ENCODE data around the gene BTBD9. TPM values are rescaled to one million over a fixed set of nuclear protein-coding genes. Genes with fewer than 3 reads are reported as not detected.

The BTBD9 gene
- total and polyA plus RNA-seq, 9 of the 15 experiments (the other 6 are each of a cell fraction or from before 2014, with no cell fraction given) = 0.08 to 1.6 (median 0.58) TPM

GRCh38 chr6:38673397-38674165, 33.9 kb upstream of the BTBD9 start (continued):
- 0 out of 2 replicates have a peak, but pooled peaks have one; percentile 21 for TF ChIP-seq ATF7 (IDR thresholded peaks at IDR 0.05)
- TF ChIP-seq ESRRA (IDR thresholded peaks at IDR 0.05; ENCODE audit: borderline replicate concordance, low read depth) = peak; percentile 30; the same call in 1 of the 2 replicates
- peak in 1 of 2 experiments; percentile 88; a peak in 1 of 4 replicates for TF ChIP-seq SRF (CRISPR knock-in tag; IDR thresholded peaks at IDR 0.05)
- TF ChIP-seq GATA2 (CRISPR knock-in tag; IDR thresholded peaks at IDR 0.05) = peak; percentile 62
- TF ChIP-seq POLR2AphosphoS5 (IDR thresholded peaks at IDR 0.05; ENCODE audit: control insufficient read depth, insufficient read depth, low read depth, low read length) = no peak
- 0 out of 2 replicates have a peak, but pooled peaks have one; percentile 17 for TF ChIP-seq NFIC (IDR thresholded peaks at IDR 0.05)
- TF ChIP-seq PKNOX1 (IDR thresholded peaks at IDR 0.05) = peak; percentile 67
- TF ChIP-seq FOSL1 (tag; conservative IDR thresholded peaks at IDR 0.05) = no peak
- TF ChIP-seq CHD2 (IDR thresholded peaks at IDR 0.05; ENCODE audit: low read depth, low read length) = peak; percentile 91
- peak; percentile 36; the same call in 1 of the 2 replicates for TF ChIP-seq SP1 (CRISPR knock-in tag; IDR thresholded peaks at IDR 0.05)
